RPMI8226 (cell line): Measurements from ENCODE around the gene ZKSCAN4.

ENCODE experiments used
- DNase-seq: peaks from one replicate; pipeline ENCODE4 v3.0.0-alpha.2; 2015

Gene ZKSCAN4

GRCh38 chr6:28252009-28252975 is at the start of gene ZKSCAN4:
Gene ZKSCAN4 (minus strand): TSS chr6:28252269. CDS start chr6:28251980, 289 bp downstream.
- DNase-seq: peak; percentile 94

GRCh38 chr6:28296520-28297060 is 44.5 kb upstream of the ZKSCAN4 start:
- no peak for DNase-seq

GRCh38 chr6:28295326-28295725 is 43.3 kb upstream of the ZKSCAN4 start:
- peak; percentile 11 for DNase-seq

- no peak for DNase-seq
Measured at GRCh38 chr6:28291573-28291972, 39.5 kb upstream of the ZKSCAN4 start.

GRCh38 chr6:28282926-28283325 is 30.9 kb upstream of the ZKSCAN4 start:
- DNase-seq: peak; percentile 18

GRCh38 chr6:28281288-28282064 is 29.4 kb upstream of the ZKSCAN4 start, which contains the start of gene PGBD1:
Gene PGBD1 (plus strand): TSS chr6:28281572. CDS start chr6:28283814, 2,242 bp downstream.
- peak; percentile 71 for DNase-seq

GRCh38 chr6:28280595-28281287 is 28.7 kb upstream of the ZKSCAN4 start:
- no peak for DNase-seq

GRCh38 chr6:28277746-28278145 is 25.7 kb upstream of the ZKSCAN4 start:
- DNase-seq: no peak

GRCh38 chr6:28274888-28275287 is 22.8 kb upstream of the ZKSCAN4 start:
- DNase-seq: no peak

GRCh38 chr6:28269492-28269891 is 17.4 kb upstream of the ZKSCAN4 start:
- peak; percentile 56 for DNase-seq

GRCh38 chr6:28267695-28268059 is 15.6 kb upstream of the ZKSCAN4 start:
- no peak for DNase-seq

GRCh38 chr6:28266962-28267694 is 15.1 kb upstream of the ZKSCAN4 start, which contains the start of gene ZSCAN26:
Gene ZSCAN26 (plus strand): TSS chr6:28267143. CDS start chr6:28271920, 4,777 bp downstream.
- peak; percentile 94 for DNase-seq

- no peak for DNase-seq
Measured at GRCh38 chr6:28266563-28266961, 14.5 kb upstream of the ZKSCAN4 start.

GRCh38 chr6:28264834-28265401 is 12.8 kb upstream of the ZKSCAN4 start:
- no peak for DNase-seq

- DNase-seq: no peak
Measured at GRCh38 chr6:28263922-28264321, 11.9 kb upstream of the ZKSCAN4 start.

GRCh38 chr6:28258877-28259777 is 7.1 kb upstream of the ZKSCAN4 start, which contains the start of gene NKAPL:
Gene NKAPL (plus strand): TSS chr6:28259297. CDS start chr6:28259372, 75 bp downstream.
- DNase-seq: no peak

GRCh38 chr6:28257042-28257441 is 5.0 kb upstream of the ZKSCAN4 start:
- no peak for DNase-seq

- DNase-seq: no peak
Measured at GRCh38 chr6:28254121-28254519, 2.1 kb upstream of the ZKSCAN4 start.

- DNase-seq: peak; percentile 45
Measured at GRCh38 chr6:28251661-28252008, 434 bp downstream of the ZKSCAN4 start.

GRCh38 chr6:28250747-28251146 is 1.3 kb downstream of the ZKSCAN4 start:
- DNase-seq: no peak
